ENCODE measurements around the gene OSBPL1A. TPM values are rescaled to one million over a fixed set of nuclear protein-coding genes. Genes with fewer than 3 reads are reported as not detected.

Gene OSBPL1A
- total RNA-seq, 4 donors from 2014 or later: 67.6 to 208 (median 87.3) TPM

- TF ChIP-seq CTCF (IDR thresholded peaks at IDR 0.05; ENCODE audit: low read depth): no peak
Measured at GRCh38 chr18:24268784-24269550, 128.7 kb downstream of the OSBPL1A start.

GRCh38 chr18:24267878-24268277, 129.7 kb downstream of the OSBPL1A start:
- no peak for TF ChIP-seq CTCF (IDR thresholded peaks at IDR 0.05; ENCODE audit: low read depth)

GRCh38 chr18:24266131-24266530, 131.5 kb downstream of the OSBPL1A start:
- TF ChIP-seq CTCF (IDR thresholded peaks at IDR 0.05; ENCODE audit: low read depth): no peak

- TF ChIP-seq CTCF (IDR thresholded peaks at IDR 0.05; ENCODE audit: low read depth): no peak
Measured at GRCh38 chr18:24265502-24266064, 132.0 kb downstream of the OSBPL1A start.

- TF ChIP-seq CTCF (IDR thresholded peaks at IDR 0.05; ENCODE audit: low read depth): no peak
Measured at GRCh38 chr18:24263050-24263449, 134.6 kb downstream of the OSBPL1A start.

GRCh38 chr18:24262087-24262486, 135.5 kb downstream of the OSBPL1A start:
- TF ChIP-seq CTCF (IDR thresholded peaks at IDR 0.05; ENCODE audit: low read depth): no peak

- TF ChIP-seq CTCF (IDR thresholded peaks at IDR 0.05; ENCODE audit: low read depth): no peak
Measured at GRCh38 chr18:24259869-24260641, 137.6 kb downstream of the OSBPL1A start.

Measured in subcutaneous adipose tissue (tissue), 4 donors.